HG03045 (cell line): ENCODE data around the gene STIM1.
A peak's percentile ranks its signal among the peaks of the same experiment; 100 is the strongest.
"Not testable (repeated sequence)": the region's sequence is repeated elsewhere in the genome, so short reads cannot be mapped to it uniquely, and the experiment has no call there.

Experiments used
- ATAC-seq: cut with Tn5 transposase; IDR thresholded peaks from one replicate; pipeline ENCODE4 v1.9.1; 2021; ENCODE audit warnings: mild to moderate bottlenecking, moderate library complexity; ENCODE audit not compliant: unreplicated experiment

STIM1 gene

GRCh38 chr11:3853899-3854659 is 1.4 kb upstream of the STIM1 start:
- peak; percentile 22 for ATAC-seq

- no peak for ATAC-seq
Observed at GRCh38 chr11:3854660-3854976, 846 bp upstream of the STIM1 start.

- peak; percentile 14 for ATAC-seq
Observed at GRCh38 chr11:3855808-3856491, 486 bp downstream of the STIM1 start.

GRCh38 chr11:3856856-3857553 is 1.5 kb downstream of the STIM1 start:
- no peak for ATAC-seq

- ATAC-seq, result no peak
Observed at GRCh38 chr11:3857628-3858027, 2.2 kb downstream of the STIM1 start.

- ATAC-seq, result peak; percentile 35
Observed at GRCh38 chr11:3859373-3859881, 4.0 kb downstream of the STIM1 start.

GRCh38 chr11:3860375-3860774 is 4.9 kb downstream of the STIM1 start:
- ATAC-seq, result no peak

GRCh38 chr11:3860898-3861393 is 5.5 kb downstream of the STIM1 start:
- ATAC-seq, result not testable (repeated sequence)

- no peak for ATAC-seq
Observed at GRCh38 chr11:3861683-3862082, 6.2 kb downstream of the STIM1 start.

GRCh38 chr11:3865388-3866193 is 10.1 kb downstream of the STIM1 start:
- no peak for ATAC-seq

- ATAC-seq, result no peak
Observed at GRCh38 chr11:3866206-3866605, 10.7 kb downstream of the STIM1 start.

GRCh38 chr11:3866836-3867208 is 11.4 kb downstream of the STIM1 start:
- ATAC-seq, result no peak

- peak; percentile 63 for ATAC-seq
Observed at GRCh38 chr11:3867209-3868091, 12.0 kb downstream of the STIM1 start.

- ATAC-seq, result no peak
Observed at GRCh38 chr11:3873712-3874349, 18.4 kb downstream of the STIM1 start.

GRCh38 chr11:3876613-3877012 is 21.1 kb downstream of the STIM1 start:
- ATAC-seq, result no peak

- no peak for ATAC-seq
Observed at GRCh38 chr11:3877364-3878257, 22.1 kb downstream of the STIM1 start.

GRCh38 chr11:3878258-3878584 is 22.8 kb downstream of the STIM1 start:
- no peak for ATAC-seq

GRCh38 chr11:3879216-3879966 is 23.9 kb downstream of the STIM1 start:
- ATAC-seq, result no peak
